ENCODE measurements around the gene PRTN3. TPM values are rescaled to one million over a fixed set of nuclear protein-coding genes. Genes with fewer than 3 reads are reported as not detected.
"Not testable (repeated sequence)": the region's sequence is repeated elsewhere in the genome, so short reads cannot be mapped to it uniquely, and the experiment has no call there.

Gene PRTN3
- total RNA-seq, 2 experiments from 2014 or later = not detected

- no peak for DNase-seq
Measured at GRCh38 chr19:813219-814151, 27.3 kb upstream of the PRTN3 start.

DNA sequence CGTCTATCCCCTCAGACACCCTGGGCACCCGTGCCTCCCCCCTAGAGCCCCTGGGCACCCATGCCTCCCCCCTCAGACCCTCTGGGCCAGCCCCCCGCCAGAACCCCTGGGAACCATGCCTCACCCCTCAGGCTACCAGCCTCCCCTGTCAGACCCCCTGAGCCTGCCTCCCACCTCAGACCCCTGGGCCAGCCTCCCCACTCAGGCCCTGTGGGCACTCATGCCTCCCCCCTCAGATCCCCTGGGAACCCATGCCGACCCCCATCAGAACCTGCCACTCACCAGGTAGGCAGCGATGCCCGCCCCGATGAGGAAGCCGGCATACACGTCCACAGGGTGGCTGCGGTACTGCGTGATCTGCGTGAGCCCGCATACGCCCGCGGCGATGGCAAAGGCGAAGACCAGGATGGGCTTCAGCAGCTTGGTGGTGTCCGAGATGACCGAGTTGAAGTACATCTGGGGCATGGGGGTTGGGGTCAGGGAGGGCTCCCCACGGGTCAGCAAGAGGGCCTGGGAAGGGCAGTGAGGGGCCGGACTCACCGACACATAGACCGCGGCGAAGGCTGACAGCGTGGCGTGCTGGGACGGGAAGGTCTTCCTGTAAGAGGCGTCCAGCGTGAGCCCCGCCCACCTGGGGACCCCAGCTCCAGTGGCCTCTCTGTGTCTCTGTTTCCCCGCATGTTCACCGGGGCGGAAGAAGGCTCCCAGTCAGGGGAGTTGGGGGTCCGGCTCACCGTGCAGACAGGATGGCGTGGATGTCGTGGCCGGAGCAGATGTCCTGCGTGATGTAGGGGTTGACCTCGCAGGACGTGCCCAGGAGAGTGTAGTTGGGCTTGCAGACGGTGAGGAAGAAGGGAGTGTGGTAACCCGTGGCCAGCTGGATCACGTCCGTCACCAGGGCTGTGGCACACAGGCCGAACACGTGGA lies 26.4 kb upstream of the PRTN3 start:
- DNase-seq = no peak
- ATAC-seq = peak; percentile 5
- ChIA-PET CTCF (no interaction called here), POLR2A (interaction anchor here (0.6 to 1.3 kb wide), 2 partner anchors 16 to 41 kb away, joined by 3 to 7 read pairs; no protein-coding TSS in a partner anchor)
- H3K4me3 Mint-ChIP-seq = peak overlapping the region; percentile 15
- H3K27me3 Mint-ChIP-seq (ENCODE audit: low read depth) = no peaks in the 10 kb centered on the region
- H3K27ac Mint-ChIP-seq = peak overlapping the region; percentile 72
- H3K4me1 Mint-ChIP-seq (ENCODE audit: low read depth) = no peaks in the 10 kb centered on the region
- H3K36me3 Mint-ChIP-seq (ENCODE audit: low read depth) = peaks cover 48% of the 10 kb centered on the region
- H3K9me3 Mint-ChIP-seq (ENCODE audit: insufficient read depth) = no peaks in the 10 kb centered on the region

More at GRCh38 chr19:813219-814151, 27.3 kb upstream of the PRTN3 start:
- Mint-ChIP-seq H3K27me3 (ENCODE audit: low read depth) (no peaks in the 10 kb centered on the region), H3K36me3 (ENCODE audit: low read depth) (peaks cover 54% of the 10 kb centered on the region), H3K27ac (no peak overlapping the region), H3K4me3 (no peak overlapping the region), H3K9me3 (ENCODE audit: insufficient read depth) (no peaks in the 10 kb centered on the region), H3K4me1 (ENCODE audit: low read depth) (no peaks in the 10 kb centered on the region)
- POLR2A ChIA-PET = interaction anchor here (1.0 kb wide), 1 partner anchor 8 kb away, joined by 3 read pairs; no protein-coding TSS in a partner anchor
- CTCF ChIA-PET = no interaction called here
- no peak for ATAC-seq

DNA sequence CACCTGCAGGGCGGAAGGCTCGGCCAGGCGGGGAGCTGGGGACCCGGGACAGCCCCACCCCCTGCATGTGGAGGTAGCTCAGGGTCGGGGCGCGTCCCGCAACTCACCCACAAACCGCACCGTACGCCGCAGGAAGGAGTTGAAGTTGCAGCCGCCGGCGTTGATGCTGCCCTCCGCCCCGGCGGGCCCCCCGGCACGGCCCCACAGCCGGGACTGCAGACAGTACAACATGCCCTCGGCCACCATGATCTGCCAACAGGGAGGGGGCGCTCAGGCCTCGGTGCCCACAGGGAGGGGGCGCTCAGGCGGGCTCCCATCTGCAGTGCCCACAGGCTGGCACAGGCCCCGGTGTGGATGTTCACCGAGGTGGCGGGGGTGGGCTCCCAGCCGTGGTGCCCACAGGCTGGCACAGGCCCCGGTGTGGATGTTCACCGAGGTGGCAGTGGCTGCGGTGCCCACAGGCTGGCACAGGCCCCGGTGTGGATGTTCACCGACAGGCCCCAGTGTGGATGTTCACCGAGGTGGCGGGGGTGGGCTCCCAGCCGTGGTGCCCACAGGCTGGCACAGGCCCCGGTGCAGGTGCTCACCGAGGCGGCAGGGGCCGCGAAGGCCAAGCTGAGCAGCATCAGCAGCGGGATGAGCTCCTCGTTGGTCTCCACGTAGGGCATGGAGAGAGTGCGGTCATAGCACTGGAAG lies 25.6 kb upstream of the PRTN3 start:
- no peak overlapping the region for H3K4me3 Mint-ChIP-seq
- DNase-seq = no peak
- H3K27me3 Mint-ChIP-seq (ENCODE audit: low read depth) = no peaks in the 10 kb centered on the region
- CTCF ChIA-PET = no interaction called here
- H3K4me1 Mint-ChIP-seq (ENCODE audit: low read depth) = no peaks in the 10 kb centered on the region
- peak; percentile 8 for ATAC-seq
- peaks cover 40% of the 10 kb centered on the region for H3K36me3 Mint-ChIP-seq (ENCODE audit: low read depth)
- POLR2A ChIA-PET = interaction anchor here (1.3 kb wide), 1 partner anchor 17 kb away, joined by 7 read pairs; no protein-coding TSS in a partner anchor
- H3K27ac Mint-ChIP-seq = no peak overlapping the region
- no peaks in the 10 kb centered on the region for H3K9me3 Mint-ChIP-seq (ENCODE audit: insufficient read depth)

DNA sequence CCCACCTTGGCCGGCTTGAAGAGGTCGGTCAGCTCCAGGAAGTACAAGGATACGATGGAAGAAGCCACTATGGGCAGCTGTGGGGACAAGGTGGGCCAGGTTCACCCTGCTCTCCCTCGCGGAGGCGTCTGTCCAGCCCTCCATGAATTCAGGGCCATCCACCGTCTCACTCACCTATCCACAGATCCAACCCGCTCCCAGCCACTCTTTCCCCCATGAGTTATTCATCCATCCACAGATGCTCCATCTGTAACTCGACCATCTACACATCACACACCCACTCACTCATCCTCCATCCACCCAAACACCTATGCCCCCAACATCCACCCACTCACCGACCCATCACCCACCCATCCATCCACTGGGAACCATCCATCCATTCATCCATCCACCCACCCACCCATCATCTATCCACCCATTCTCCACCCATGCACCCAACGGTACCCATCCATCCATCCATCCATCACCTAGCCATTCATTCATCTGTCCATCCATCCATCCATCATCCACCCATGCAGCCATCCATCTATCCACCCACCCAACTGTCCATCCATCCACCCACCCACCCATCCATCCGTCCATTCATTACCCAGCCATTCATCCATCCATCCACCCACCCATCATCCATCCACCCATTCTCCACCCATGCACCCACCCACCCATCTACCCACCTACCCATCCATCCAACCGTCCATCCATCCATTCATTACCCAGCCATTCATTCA lies 24.9 kb upstream of the PRTN3 start:
- Mint-ChIP-seq H3K27ac (no peak overlapping the region), H3K4me1 (ENCODE audit: low read depth) (no peaks in the 10 kb centered on the region), H3K9me3 (ENCODE audit: insufficient read depth) (no peaks in the 10 kb centered on the region), H3K4me3 (no peak overlapping the region), H3K36me3 (ENCODE audit: low read depth) (peaks cover 34% of the 10 kb centered on the region), H3K27me3 (ENCODE audit: low read depth) (peaks cover 3% of the 10 kb centered on the region)
- ChIA-PET POLR2A (no interaction called here), CTCF (no interaction called here)
- DNase-seq = no peak
- peak; percentile 6 for ATAC-seq

DNA sequence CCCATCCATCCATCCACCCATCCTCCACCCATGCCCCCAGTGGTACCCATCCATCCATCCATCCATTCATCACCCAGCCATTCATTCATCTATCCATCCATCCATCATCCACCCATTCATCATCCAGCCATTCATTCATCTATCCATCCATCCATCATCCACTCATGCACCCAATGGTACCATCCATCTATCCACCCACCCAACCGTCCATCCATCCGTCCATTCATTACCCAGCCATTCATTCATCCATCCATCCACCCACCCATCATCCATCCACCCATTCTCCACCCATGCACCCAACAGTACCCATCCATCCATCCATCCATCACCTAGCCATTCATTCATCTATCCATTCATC lies 24.3 kb upstream of the PRTN3 start:
- POLR2A ChIA-PET = no interaction called here
- H3K4me3 Mint-ChIP-seq = no peak overlapping the region

DNA sequence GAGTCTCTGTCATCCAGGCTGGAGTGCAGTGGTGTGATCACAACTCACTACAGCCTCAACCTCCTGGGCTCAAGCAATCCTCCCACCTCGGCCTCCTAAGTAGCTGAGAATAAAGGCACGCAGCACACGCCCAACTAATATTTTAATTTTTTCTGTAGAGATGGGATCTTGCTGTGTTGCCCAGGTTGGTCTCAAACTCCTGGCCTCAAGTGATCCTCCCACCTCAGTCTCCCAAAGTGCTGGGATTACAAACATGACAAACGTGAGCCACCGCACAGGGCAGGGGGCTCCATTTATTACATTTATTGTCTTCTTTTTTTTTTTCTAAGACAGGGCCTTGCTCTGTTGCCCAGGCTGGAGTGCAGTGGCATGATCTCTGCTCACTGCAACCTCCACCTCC lies 20.6 kb upstream of the PRTN3 start:
- peaks cover 11% of the 10 kb centered on the region for H3K36me3 Mint-ChIP-seq (ENCODE audit: low read depth)
- H3K4me1 Mint-ChIP-seq (ENCODE audit: low read depth); H3K27ac Mint-ChIP-seq; H3K9me3 Mint-ChIP-seq (ENCODE audit: insufficient read depth); H3K4me3 Mint-ChIP-seq; DNase-seq; CTCF ChIA-PET; ATAC-seq; POLR2A ChIA-PET: not testable (repeated sequence)
- H3K27me3 Mint-ChIP-seq (ENCODE audit: low read depth) = peaks cover 11% of the 10 kb centered on the region

More for the DNA sequence above, 24.3 kb upstream of the PRTN3 start:
- Mint-ChIP-seq H3K27me3 (ENCODE audit: low read depth) (peaks cover 3% of the 10 kb centered on the region), H3K36me3 (ENCODE audit: low read depth) (peaks cover 31% of the 10 kb centered on the region), H3K4me1 (ENCODE audit: low read depth) (no peaks in the 10 kb centered on the region), H3K27ac (no peak overlapping the region), H3K9me3 (ENCODE audit: insufficient read depth) (no peaks in the 10 kb centered on the region)
- CTCF ChIA-PET = no interaction called here
- no peak for ATAC-seq
- no peak for DNase-seq

GRCh38 chr19:821231-821824 lies 19.5 kb upstream of the PRTN3 start:
- Mint-ChIP-seq H3K9me3 (ENCODE audit: insufficient read depth) (no peaks in the 10 kb centered on the region), H3K4me1 (ENCODE audit: low read depth) (no peaks in the 10 kb centered on the region), H3K27me3 (ENCODE audit: low read depth) (peaks cover 11% of the 10 kb centered on the region), H3K4me3 (no peak overlapping the region), H3K27ac (no peak overlapping the region), H3K36me3 (ENCODE audit: low read depth) (peaks cover 4% of the 10 kb centered on the region)
- no peak for DNase-seq
- ChIA-PET CTCF (no interaction called here), POLR2A (no interaction called here)
- ATAC-seq = no peak

- Mint-ChIP-seq H3K27me3 (ENCODE audit: low read depth) (peaks cover 11% of the 10 kb centered on the region), H3K9me3 (ENCODE audit: insufficient read depth) (no peaks in the 10 kb centered on the region), H3K36me3 (ENCODE audit: low read depth) (no peaks in the 10 kb centered on the region), H3K27ac (no peak within 1 kb of the TSS), H3K4me3 (no peak within 1 kb of the TSS), H3K4me1 (ENCODE audit: low read depth) (no peaks in the 10 kb centered on the region)
- ATAC-seq = no peak
- CTCF ChIA-PET = no interaction called here
- no peak for DNase-seq
- POLR2A ChIA-PET = no interaction called here
Measured at GRCh38 chr19:821825-822503, 18.8 kb upstream of the PRTN3 start, which contains the start of gene PLPPR3. TSS of gene PLPPR3 (minus strand) at chr19:821955. CDS start at chr19:821559, 396 bp downstream.

DNA sequence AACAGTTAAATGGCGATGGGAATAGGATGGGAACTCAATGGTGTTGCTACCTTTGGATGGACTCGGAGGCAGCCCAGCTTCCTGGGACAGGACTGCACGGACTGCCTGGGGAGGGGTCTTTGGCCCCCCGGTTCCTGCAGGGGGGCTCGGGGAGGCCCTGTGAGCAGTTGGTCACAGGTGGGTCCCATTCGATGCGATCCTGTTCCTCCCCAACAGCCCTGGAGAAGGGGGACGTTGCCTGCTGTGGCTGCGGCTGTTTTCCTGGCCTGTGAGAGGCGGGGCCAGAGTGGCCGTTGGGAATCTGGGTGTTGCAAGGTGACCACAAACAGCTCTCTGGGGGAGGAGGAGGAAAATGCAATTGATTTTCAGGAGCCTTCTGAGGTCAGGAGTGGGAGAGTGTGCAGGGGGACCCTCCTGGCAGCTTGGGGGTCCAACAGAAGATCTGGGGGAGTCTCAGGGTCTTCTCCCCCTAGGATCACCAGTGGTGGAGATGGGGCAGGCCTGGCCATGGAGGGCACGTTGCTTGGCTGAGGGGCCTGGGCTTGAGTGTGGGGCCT lies 17.2 kb upstream of the PRTN3 start:
- no peak for DNase-seq
- H3K27ac Mint-ChIP-seq = no peak overlapping the region
- POLR2A ChIA-PET = no interaction called here

GRCh38 chr19:824885-825284 lies 15.9 kb upstream of the PRTN3 start:
- DNase-seq (no peak), ATAC-seq (no peak)
- CTCF ChIA-PET = interaction anchor here (0.5 kb wide), 1 partner anchor 127 kb away, joined by 3 read pairs; no protein-coding TSS in a partner anchor
- peaks cover 11% of the 10 kb centered on the region for H3K27me3 Mint-ChIP-seq (ENCODE audit: low read depth)
- no peaks in the 10 kb centered on the region for H3K9me3 Mint-ChIP-seq (ENCODE audit: insufficient read depth)
- H3K4me3 Mint-ChIP-seq = no peak overlapping the region
- H3K27ac Mint-ChIP-seq = no peak overlapping the region
- H3K4me1 Mint-ChIP-seq (ENCODE audit: low read depth) = no peaks in the 10 kb centered on the region
- no peaks in the 10 kb centered on the region for H3K36me3 Mint-ChIP-seq (ENCODE audit: low read depth)
- POLR2A ChIA-PET = no interaction called here

More for the DNA sequence above, 17.2 kb upstream of the PRTN3 start:
- H3K4me3 Mint-ChIP-seq = no peak overlapping the region
- CTCF ChIA-PET = interaction anchor here (0.6 kb wide), 1 partner anchor 83 kb away, joined by 4 read pairs; no protein-coding TSS in a partner anchor
- H3K4me1 Mint-ChIP-seq (ENCODE audit: low read depth) = no peaks in the 10 kb centered on the region
- H3K36me3 Mint-ChIP-seq (ENCODE audit: low read depth) = no peaks in the 10 kb centered on the region
- no peaks in the 10 kb centered on the region for H3K9me3 Mint-ChIP-seq (ENCODE audit: insufficient read depth)
- H3K27me3 Mint-ChIP-seq (ENCODE audit: low read depth) = peaks cover 11% of the 10 kb centered on the region
- ATAC-seq = no peak

Data from activated CD8-positive, alpha-beta T cell treated with anti-CD3 and anti-CD28 coated beads, Interleukin-2, amount 10 ng/mL, durations not matched to agents 7 days and 5 days (primary cell).